Ishikawa (cell line): ENCODE measurements around the gene GALNT2.

Experiments
- CEBPB ChIP-seq: IDR thresholded peaks from 2 replicates; pipeline ENCODE4 v1.6.1; 2012
- CREB1 ChIP-seq: IDR thresholded peaks from 2 replicates; pipeline ENCODE4 v1.6.1; 2012; ENCODE audit warnings: low read depth
- EGR1 ChIP-seq: IDR thresholded peaks from 2 replicates; pipeline ENCODE4 v1.6.1; 2012
- EP300 ChIP-seq: IDR thresholded peaks from 2 replicates; pipeline ENCODE4 v1.6.1; 2012; ENCODE audit warnings: borderline replicate concordance
- FOXM1 ChIP-seq: IDR thresholded peaks from 2 replicates; pipeline ENCODE4 v1.6.1; 2012; ENCODE audit warnings: low read depth, borderline replicate concordance
- MAX ChIP-seq: IDR thresholded peaks from 2 replicates; pipeline ENCODE4 v1.6.1; 2012
- NFIC ChIP-seq: IDR thresholded peaks from 2 replicates; pipeline ENCODE4 v1.6.1; 2012
- RAD21 ChIP-seq: IDR thresholded peaks from 2 replicates; pipeline ENCODE4 v1.6.1; 2012; ENCODE audit warnings: low read depth
- REST ChIP-seq: IDR thresholded peaks from 2 replicates; pipeline ENCODE4 v1.6.1; 2012; ENCODE audit warnings: low read depth, mild to moderate bottlenecking
- TAF1 ChIP-seq: IDR thresholded peaks from 2 replicates; pipeline ENCODE4 v1.6.1; 2012; ENCODE audit warnings: low read depth, mild to moderate bottlenecking
- TCF12 ChIP-seq: IDR thresholded peaks from 2 replicates; pipeline ENCODE4 v1.6.1; 2012; ENCODE audit warnings: low read depth
- TEAD4 ChIP-seq: IDR thresholded peaks from 2 replicates; pipeline ENCODE4 v1.6.1; 2012
- USF1 ChIP-seq: IDR thresholded peaks from 2 replicates; pipeline ENCODE4 v1.6.1; 2012
- YY1 ChIP-seq: IDR thresholded peaks from 2 replicates; pipeline ENCODE4 v1.6.1; 2012; ENCODE audit warnings: low read depth
- ZBTB7A ChIP-seq: IDR thresholded peaks from 2 replicates; pipeline ENCODE4 v1.6.1; 2012; ENCODE audit warnings: low read depth

GALNT2 gene

GRCh38 chr1:230137337-230137815, 70.3 kb downstream of the GALNT2 start:
- TF ChIP-seq CEBPB (no peak), TEAD4 (no peak), CREB1 (no peak), TAF1 (no peak)

- TF ChIP-seq TEAD4 (no peak), YY1 (no peak), NFIC (no peak), CEBPB (no peak), RAD21 (no peak), EGR1 (no peak), REST (no peak), FOXM1 (no peak), CREB1 (no peak), ZBTB7A (no peak), EP300 (no peak), MAX (no peak), USF1 (no peak)
Observed at GRCh38 chr1:230138561-230139239, 71.7 kb downstream of the GALNT2 start.

- TF ChIP-seq CEBPB (no peak), YY1 (no peak), RAD21 (no peak), EP300 (no peak), MAX (no peak), ZBTB7A (no peak), FOXM1 (no peak), USF1 (no peak), TAF1 (no peak), TEAD4 (no peak), TCF12 (no peak), EGR1 (no peak), CREB1 (no peak), REST (no peak), NFIC (no peak)
Observed at GRCh38 chr1:230139315-230139714, 72.3 kb downstream of the GALNT2 start.

- TF ChIP-seq TCF12 = no peak
- TF ChIP-seq NFIC = no peak
- TF ChIP-seq RAD21 = no peak
- no peak for TF ChIP-seq TEAD4
- TF ChIP-seq EP300 = no peak
- TF ChIP-seq REST = no peak
- TF ChIP-seq EGR1 = no peak
Observed at GRCh38 chr1:230139741-230140140, 72.7 kb downstream of the GALNT2 start.
